Activated CD4-positive, alpha-beta T cell treated with anti-CD3 and anti-CD28 coated beads for 36 hours (primary cell): ENCODE measurements around the gene ARHGEF37. TPM values are rescaled to one million over a fixed set of nuclear protein-coding genes. Genes with fewer than 3 reads are reported as not detected.
"Not testable (repeated sequence)": the region's sequence is repeated elsewhere in the genome, so short reads cannot be mapped to it uniquely, and the experiment has no call there.

Source experiments
- ATAC-seq: fragments of 200-7000 bp; cut with Tn5 transposase; one replicate; pipeline ENCODE4 v1.10.0; 2021; ENCODE audit warnings: mild to moderate bottlenecking, moderate library complexity
- CTCF ChIA-PET: fragments of 350-600 bp; sonication (Branson Sonifier 250); formaldehyde crosslinking; loops from one replicate; lab custom pipeline; 2021; ENCODE audit warnings: antibody characterized with exemption; lab: Charles Lee
- POLR2A ChIA-PET: fragments of 350-600 bp; sonication (Branson Sonifier 250); formaldehyde crosslinking; loops from one replicate; lab custom pipeline; 2021; ENCODE audit warnings: antibody characterized with exemption, inconsistent platforms; lab: Charles Lee
- DNase-seq: peaks from one replicate; pipeline ENCODE4 v3.0.0-alpha.2; 2020
- H3K27ac Mint-ChIP-seq: one replicate; pipeline ENCODE4 v1.8.0; 2021; ENCODE audit warnings: mixed read lengths
- H3K27me3 Mint-ChIP-seq: one replicate; pipeline ENCODE4 v1.8.0; 2021; ENCODE audit warnings: mixed read lengths
- H3K36me3 Mint-ChIP-seq: one replicate; pipeline ENCODE4 v1.8.0; 2021; ENCODE audit warnings: low read depth, mixed read lengths
- H3K4me1 Mint-ChIP-seq: one replicate; pipeline ENCODE4 v1.8.0; 2021; ENCODE audit warnings: mixed read lengths
- H3K4me3 Mint-ChIP-seq: one replicate; pipeline ENCODE4 v1.8.0; 2021; ENCODE audit warnings: mild to moderate bottlenecking, moderate library complexity, mixed read lengths
- H3K9me3 Mint-ChIP-seq: one replicate; pipeline ENCODE4 v1.8.0; 2021; ENCODE audit warnings: low read depth, mixed read lengths
- intact Hi-C, 2 experiments: fragments of 100-400 bp; cut with DNase I in 1 of 2; cut with micrococcal nuclease in 1 of 2; formaldehyde crosslinking; loops; one replicate each; pipeline versions ENCODE4 v1.14.2 to v1.15.1; 2022 to 2024; cut with DNase I, micrococcal nuclease
- total RNA-seq, 2 experiments: library from RNA; stranded (reverse); gene quantifications; one replicate each; pipeline ENCODE4 v1.2.3, GENCODE V29; 2021

The ARHGEF37 gene
- total RNA-seq, 2 experiments from 2014 or later: 1.7 to 2.1 TPM

- ATAC-seq (no peak), DNase-seq (no peak)
- H3K27me3 Mint-ChIP-seq: peaks cover 7% of the 10 kb centered on the region
- intact Hi-C loops: loop anchor here in 1 of 2 experiments (10.0 kb wide), 1 partner anchor 107 kb away; no protein-coding TSS in a partner anchor
- H3K4me3 Mint-ChIP-seq: no peak overlapping the region
- H3K27ac Mint-ChIP-seq: no peak overlapping the region
- ChIA-PET CTCF (no interaction called here), POLR2A (interaction anchor here (0.6 kb wide), 1 partner anchor 89 kb away, joined by 3 read pairs; no protein-coding TSS in a partner anchor)
- no peaks in the 10 kb centered on the region for H3K4me1 Mint-ChIP-seq
- no peaks in the 10 kb centered on the region for H3K36me3 Mint-ChIP-seq
- H3K9me3 Mint-ChIP-seq: peaks cover 2% of the 10 kb centered on the region
Observed at GRCh38 chr5:149658299-149658698, 77.0 kb downstream of the ARHGEF37 start.

- DNase-seq (no peak), ATAC-seq (no peak)
- H3K27me3 Mint-ChIP-seq: peaks cover 7% of the 10 kb centered on the region
- peaks cover 20% of the 10 kb centered on the region for H3K9me3 Mint-ChIP-seq
- no peaks in the 10 kb centered on the region for H3K4me1 Mint-ChIP-seq
- no peak overlapping the region for H3K27ac Mint-ChIP-seq
- intact Hi-C loops: no loop called here
- H3K36me3 Mint-ChIP-seq: peaks cover 4% of the 10 kb centered on the region
- no peak overlapping the region for H3K4me3 Mint-ChIP-seq
- ChIA-PET POLR2A (no interaction called here), CTCF (interaction anchor here (1.1 to 1.3 kb wide), 2 partner anchors 8 to 327 kb away, joined by 3 to 4 read pairs; no protein-coding TSS in a partner anchor)
Observed at GRCh38 chr5:149664083-149664482, 82.8 kb downstream of the ARHGEF37 start.

- no peak overlapping the region for H3K4me3 Mint-ChIP-seq
- ChIA-PET POLR2A (no interaction called here), CTCF (interaction anchor here (1.3 to 3.8 kb wide), 2 partner anchors 163 to 326 kb away, joined by 3 to 26 read pairs; no protein-coding TSS in a partner anchor)
- H3K27me3 Mint-ChIP-seq: peaks cover 6% of the 10 kb centered on the region
- H3K27ac Mint-ChIP-seq: no peak overlapping the region
- no peaks in the 10 kb centered on the region for H3K4me1 Mint-ChIP-seq
- intact Hi-C loops: loop anchor here in 1 of 2 experiments (5.0 kb wide), 1 partner anchor 162 kb away; no protein-coding TSS in a partner anchor
- ATAC-seq (no peak), DNase-seq (no peak)
- H3K36me3 Mint-ChIP-seq: peaks cover 4% of the 10 kb centered on the region
- H3K9me3 Mint-ChIP-seq: peaks cover 20% of the 10 kb centered on the region
Observed at GRCh38 chr5:149664666-149665415, 83.5 kb downstream of the ARHGEF37 start.

GRCh38 chr5:149665416-149666175, 84.3 kb downstream of the ARHGEF37 start:
- no peak for DNase-seq
- peaks cover 6% of the 10 kb centered on the region for H3K27me3 Mint-ChIP-seq
- no peak overlapping the region for H3K27ac Mint-ChIP-seq
- ChIA-PET CTCF (interaction anchor here (1.1 to 3.8 kb wide), 4 partner anchors 162 to 294 kb away, joined by 3 to 26 read pairs (median 3); partner anchors contain the start of gene SLC26A2), POLR2A (no interaction called here)
- peaks cover 4% of the 10 kb centered on the region for H3K36me3 Mint-ChIP-seq
- intact Hi-C loops: loop anchor here in 1 of 2 experiments (5.0 kb wide), 1 partner anchor 162 kb away; no protein-coding TSS in a partner anchor
- peaks cover 20% of the 10 kb centered on the region for H3K9me3 Mint-ChIP-seq
- no peak overlapping the region for H3K4me3 Mint-ChIP-seq
- H3K4me1 Mint-ChIP-seq: no peaks in the 10 kb centered on the region
- ATAC-seq: no peak

GRCh38 chr5:149666212-149666852, 85.0 kb downstream of the ARHGEF37 start:
- H3K36me3 Mint-ChIP-seq: peaks cover 4% of the 10 kb centered on the region
- no peak for ATAC-seq
- CTCF ChIA-PET: interaction anchor here (0.7 to 3.8 kb wide), 16 partner anchors 14 to 760 kb away, joined by 3 to 26 read pairs (median 3); partner anchors contain the start of gene SLC26A2

GRCh38 chr5:149667084-149667828, 86.0 kb downstream of the ARHGEF37 start:
- Mint-ChIP-seq H3K36me3 (peaks cover 4% of the 10 kb centered on the region), H3K27ac (no peak overlapping the region), H3K4me1 (no peaks in the 10 kb centered on the region), H3K9me3 (peaks cover 20% of the 10 kb centered on the region), H3K27me3 (peaks cover 3% of the 10 kb centered on the region), H3K4me3 (no peak overlapping the region)
- ChIA-PET POLR2A (no interaction called here), CTCF (interaction anchor here (0.6 to 3.8 kb wide), 28 partner anchors 10 to 781 kb away, joined by 3 to 26 read pairs (median 4); no protein-coding TSS in a partner anchor)
- DNase-seq: peak; percentile 46
- no peak for ATAC-seq
- intact Hi-C loops: loop anchor here (1.0 to 5.0 kb wide), 2 partner anchors 160 to 161 kb away; no protein-coding TSS in a partner anchor

More at GRCh38 chr5:149666212-149666852, 85.0 kb downstream of the ARHGEF37 start:
- peaks cover 20% of the 10 kb centered on the region for H3K9me3 Mint-ChIP-seq
- no peak for DNase-seq
- no peak overlapping the region for H3K27ac Mint-ChIP-seq
- peaks cover 3% of the 10 kb centered on the region for H3K27me3 Mint-ChIP-seq
- H3K4me3 Mint-ChIP-seq: no peak overlapping the region
- POLR2A ChIA-PET: no interaction called here
- intact Hi-C loops: loop anchor here in 1 of 2 experiments (5.0 kb wide), 1 partner anchor 161 kb away; no protein-coding TSS in a partner anchor
- H3K4me1 Mint-ChIP-seq: no peaks in the 10 kb centered on the region

GRCh38 chr5:149667829-149668330, 86.6 kb downstream of the ARHGEF37 start:
- no peak for ATAC-seq
- peaks cover 4% of the 10 kb centered on the region for H3K36me3 Mint-ChIP-seq
- peaks cover 5% of the 10 kb centered on the region for H3K27me3 Mint-ChIP-seq
- ChIA-PET POLR2A (no interaction called here), CTCF (interaction anchor here (0.6 to 3.8 kb wide), 16 partner anchors 11 to 780 kb away, joined by 3 to 26 read pairs (median 4); no protein-coding TSS in a partner anchor)
- DNase-seq: no peak
- intact Hi-C loops: loop anchor here (1.0 to 5.0 kb wide), 2 partner anchors 159 to 160 kb away; no protein-coding TSS in a partner anchor
- no peaks in the 10 kb centered on the region for H3K4me1 Mint-ChIP-seq
- no peak overlapping the region for H3K27ac Mint-ChIP-seq
- peaks cover 20% of the 10 kb centered on the region for H3K9me3 Mint-ChIP-seq
- H3K4me3 Mint-ChIP-seq: no peak overlapping the region

GRCh38 chr5:149669273-149669672, 88.0 kb downstream of the ARHGEF37 start:
- H3K27ac Mint-ChIP-seq, POLR2A ChIA-PET, DNase-seq, CTCF ChIA-PET, H3K4me3 Mint-ChIP-seq, H3K36me3 Mint-ChIP-seq, H3K27me3 Mint-ChIP-seq, ATAC-seq, H3K4me1 Mint-ChIP-seq: not testable (repeated sequence)
- intact Hi-C loops: loop anchor here in 1 of 2 experiments (5.0 kb wide), 1 partner anchor 158 kb away; no protein-coding TSS in a partner anchor
- H3K9me3 Mint-ChIP-seq: peaks cover 16% of the 10 kb centered on the region

- peaks cover 4% of the 10 kb centered on the region for H3K36me3 Mint-ChIP-seq
- no peak overlapping the region for H3K4me3 Mint-ChIP-seq
- no peak for DNase-seq
- intact Hi-C loops: no loop called here
- ChIA-PET POLR2A (no interaction called here), CTCF (interaction anchor here (1.0 kb wide), 1 partner anchor 8 kb away, joined by 4 read pairs; no protein-coding TSS in a partner anchor)
- no peak for ATAC-seq
- peaks cover 11% of the 10 kb centered on the region for H3K9me3 Mint-ChIP-seq
- H3K4me1 Mint-ChIP-seq: no peaks in the 10 kb centered on the region
- no peak overlapping the region for H3K27ac Mint-ChIP-seq
- H3K27me3 Mint-ChIP-seq: peaks cover 15% of the 10 kb centered on the region
Observed at GRCh38 chr5:149671544-149671943, 90.2 kb downstream of the ARHGEF37 start.
